Fibroblast of skin of back (primary cell): ENCODE measurements around the gene SP5.
"Not testable (repeated sequence)": the region's sequence is repeated elsewhere in the genome, so short reads cannot be mapped to it uniquely, and the experiment has no call there.

Source experiments
- DNase-seq: peaks from one replicate; pipeline ENCODE4 v3.0.0-alpha.2; 2013

SP5 gene

GRCh38 chr2:170739507-170740046, 24.4 kb downstream of the SP5 start:
- DNase-seq = no peak

GRCh38 chr2:170740660-170741059, 25.5 kb downstream of the SP5 start:
- no peak for DNase-seq

- DNase-seq = no peak
Observed at GRCh38 chr2:170742000-170742399, 26.9 kb downstream of the SP5 start.

GRCh38 chr2:170742896-170743529, 27.9 kb downstream of the SP5 start:
- DNase-seq = peak; percentile 71

GRCh38 chr2:170743530-170744239, 28.5 kb downstream of the SP5 start:
- DNase-seq = no peak

- DNase-seq = no peak
Observed at GRCh38 chr2:170744248-170745002, 29.3 kb downstream of the SP5 start.

- no peak for DNase-seq
Observed at GRCh38 chr2:170745305-170745704, 30.2 kb downstream of the SP5 start.

- peak; percentile 60 for DNase-seq
Observed at GRCh38 chr2:170747921-170748320, 32.8 kb downstream of the SP5 start.

GRCh38 chr2:170751555-170751954, 36.4 kb downstream of the SP5 start:
- not testable (repeated sequence) for DNase-seq

- DNase-seq = no peak
Observed at GRCh38 chr2:170761572-170761971, 46.4 kb downstream of the SP5 start.

GRCh38 chr2:170762760-170763159, 47.6 kb downstream of the SP5 start:
- no peak for DNase-seq

GRCh38 chr2:170763232-170763631, 48.1 kb downstream of the SP5 start:
- DNase-seq = no peak

GRCh38 chr2:170764880-170765261, 49.7 kb downstream of the SP5 start:
- no peak for DNase-seq

GRCh38 chr2:170766693-170767092, 51.6 kb downstream of the SP5 start:
- no peak for DNase-seq
